Liver (tissue), 9 donors: Measurements from ENCODE around the gene MTPN. TPM values are rescaled to one million over a fixed set of nuclear protein-coding genes. Genes with fewer than 3 reads are reported as not detected.

ENCODE experiments used
- DNase-seq: peaks from one replicate; pipeline ENCODE4 v3.0.0-alpha.2; 2017; ENCODE audit warnings: low spot score
- H3K27ac ChIP-seq, 2 donors: one replicate each; pipeline ENCODE4 v1.7.0; 2013; ENCODE audit warnings: inconsistent platforms in 2 of 2, low read length in 2 of 2, control low read depth in 1 of 2, low read depth in 1 of 2, mild to moderate bottlenecking in 1 of 2
- H3K27me3 ChIP-seq, 4 donors: one replicate each; pipeline versions ENCODE4 v1.6.1 to v1.7.0; 2013; ENCODE audit warnings: low read length in 3 of 4, inconsistent platforms in 1 of 4, mild to moderate bottlenecking in 1 of 4, moderate library complexity in 1 of 4; ENCODE audit not compliant: control insufficient read depth in 4 of 4, insufficient read depth in 4 of 4
- H3K36me3 ChIP-seq, 4 donors: one replicate each; pipeline versions ENCODE4 v1.6.1 to v1.7.0; 2013; ENCODE audit warnings: low read length in 3 of 4, mild to moderate bottlenecking in 3 of 4, low read depth in 1 of 4, moderate library complexity in 1 of 4; ENCODE audit not compliant: control insufficient read depth in 4 of 4, insufficient read depth in 3 of 4
- H3K4me1 ChIP-seq, 4 donors: one replicate each; pipeline versions ENCODE4 v1.6.1 to v1.7.0; 2013; ENCODE audit warnings: low read length in 3 of 4, mild to moderate bottlenecking in 3 of 4, moderate library complexity in 1 of 4; ENCODE audit not compliant: control insufficient read depth in 4 of 4, insufficient read depth in 4 of 4
- H3K4me3 ChIP-seq, 3 donors: one replicate each; pipeline versions ENCODE4 v1.6.1 to v1.7.0; 2013; ENCODE audit warnings: low read length in 3 of 3, control low read depth in 1 of 3, low read depth in 1 of 3, mild to moderate bottlenecking in 1 of 3
- H3K9ac ChIP-seq, 2 donors: one replicate each; pipeline ENCODE4 v1.7.0; 2013; ENCODE audit warnings: low read length in 2 of 2, mild to moderate bottlenecking in 2 of 2, moderate library complexity in 2 of 2, control low read depth in 1 of 2, low read depth in 1 of 2
- H3K9me3 ChIP-seq, 4 donors: one replicate each; pipeline versions ENCODE4 v1.6.1 to v1.7.0; 2013; ENCODE audit warnings: low read length in 3 of 4; ENCODE audit not compliant: control insufficient read depth in 4 of 4
- EGR1 ChIP-seq, 2 donors: IDR thresholded peaks; 2 replicates each; pipeline ENCODE4 v1.6.1; 2016 to 2018; ENCODE audit warnings: antibody characterized with exemption in 2 of 2, low read depth in 2 of 2
- FOXA1 ChIP-seq: IDR thresholded peaks from 2 replicates; pipeline ENCODE4 v1.6.1; 2016; ENCODE audit warnings: antibody characterized with exemption
- FOXA2 ChIP-seq: IDR thresholded peaks from 2 replicates; pipeline ENCODE4 v1.6.1; 2016; ENCODE audit warnings: antibody characterized with exemption
- GABPA ChIP-seq, 2 donors: IDR thresholded peaks in 1 of 2; conservative IDR thresholded peaks in 1 of 2; 2 replicates each; pipeline ENCODE4 v1.6.1; 2016; ENCODE audit warnings: antibody characterized with exemption in 2 of 2, mild to moderate bottlenecking in 1 of 2, moderate library complexity in 1 of 2
- HNF4A ChIP-seq, 2 donors: conservative IDR thresholded peaks; 2 replicates each; pipeline ENCODE4 v1.6.1; 2016; ENCODE audit warnings: antibody characterized with exemption in 2 of 2, mild to moderate bottlenecking in 2 of 2
- HNF4G ChIP-seq: IDR thresholded peaks from 2 replicates; pipeline ENCODE4 v1.6.1; 2016; ENCODE audit warnings: antibody characterized with exemption
- JUND ChIP-seq, 2 donors: IDR thresholded peaks; 2 replicates each; pipeline ENCODE4 v1.6.1; 2016; ENCODE audit warnings: antibody characterized with exemption in 2 of 2
- NR2F2 ChIP-seq: IDR thresholded peaks from 2 replicates; pipeline ENCODE4 v1.6.1; 2016; ENCODE audit warnings: antibody characterized with exemption
- RAD21 ChIP-seq, 2 donors: IDR thresholded peaks; 2 replicates each; pipeline ENCODE4 v1.6.1; 2016; ENCODE audit warnings: antibody characterized with exemption in 2 of 2, mild to moderate bottlenecking in 2 of 2
- REST ChIP-seq: IDR thresholded peaks from 2 replicates; pipeline ENCODE4 v1.6.1; 2016; ENCODE audit warnings: antibody characterized with exemption, mild to moderate bottlenecking
- RXRA ChIP-seq, 2 donors: IDR thresholded peaks; 2 replicates each; pipeline ENCODE4 v1.6.1; 2017 to 2018; ENCODE audit warnings: antibody characterized with exemption in 2 of 2, mild to moderate bottlenecking in 1 of 2
- SP1 ChIP-seq: IDR thresholded peaks from 2 replicates; pipeline ENCODE4 v1.6.1; 2018; ENCODE audit warnings: antibody characterized with exemption, mild to moderate bottlenecking
- TAF1 ChIP-seq: conservative IDR thresholded peaks from 2 replicates; pipeline ENCODE4 v1.6.1; 2016; ENCODE audit warnings: antibody characterized with exemption, mild to moderate bottlenecking
- YY1 ChIP-seq: IDR thresholded peaks from 2 replicates; pipeline ENCODE4 v1.6.1; 2016; ENCODE audit warnings: antibody characterized with exemption, mild to moderate bottlenecking
- ZBTB33 ChIP-seq: IDR thresholded peaks from 2 replicates; pipeline ENCODE4 v1.6.1; 2016; ENCODE audit warnings: antibody characterized with exemption
- WGBS: extraction: QIAGEN DNeasy Blood & Tissue Kit; methylation state at CpG from one replicate; pipeline ENCODE4 v1.1.7; 2013; 5-methylcytosine and 5-hydroxymethylcytosine counted together
- polyA plus RNA-seq, 2 donors: library from polyadenylated mRNA; stranded (reverse) in 1 of 2; unstranded in 1 of 2; fragments of 200-250 nt in 1 of 2; fragments of >200 nt in 1 of 2; fragmentation: Nextera tagmentation in 1 of 2; extraction: Ambion mirVana in 1 of 2; gene quantifications; one replicate each; pipeline versions ENCODE4 v1.2.1 to v1.2.3, GENCODE V29; 2013 to 2015
- total RNA-seq, 2 donors: library from RNA; depleted of rRNA; stranded (reverse); fragments of >200 nt; gene quantifications; one replicate each; pipeline ENCODE4 v1.2.3, GENCODE V29; 2014
- TF ChIP-seq, protein P1 (sequence below): IDR thresholded peaks from 2 replicates; pipeline ENCODE4 v1.6.1; 2016; ENCODE audit warnings: antibody characterized with exemption
- donor health status: healthy.
- donor health status: healthy.
- donor health status: healthy.
- donor health status: healthy.
- donor health status: healthy.

Gene MTPN
- total and polyA plus RNA-seq, 4 donors: 24.8 to 88.3 (median 32.8) TPM

- TF ChIP-seq YY1 (no peak), EGR1 (IDR thresholded peaks at IDR 0.05; ENCODE audit: low read depth in 2 of 2) (no peak), GABPA (IDR thresholded peaks at IDR 0.05 in 1 of 2, conservative IDR thresholded peaks at IDR 0.05 in 1 of 2) (no peak), REST (no peak), JUND (IDR thresholded peaks at IDR 0.05) (no peak), FOXA1 (no peak), HNF4G (no peak), RXRA (IDR thresholded peaks at IDR 0.05) (no peak), ZBTB33 (no peak), TAF1 (no peak), HNF4A (conservative IDR thresholded peaks at IDR 0.05) (no peak)
- TF ChIP-seq, protein P1, sequence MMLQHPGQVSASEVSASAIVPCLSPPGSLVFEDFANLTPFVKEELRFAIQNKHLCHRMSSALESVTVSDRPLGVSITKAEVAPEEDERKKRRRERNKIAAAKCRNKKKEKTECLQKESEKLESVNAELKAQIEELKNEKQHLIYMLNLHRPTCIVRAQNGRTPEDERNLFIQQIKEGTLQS: no peak
- WGBS: 96% methylated on average over 3 of the region's 3 CpGs
These were observed 54.9 kb downstream of the MTPN start for GRCh38 chr7:135922263-135922662.

DNA sequence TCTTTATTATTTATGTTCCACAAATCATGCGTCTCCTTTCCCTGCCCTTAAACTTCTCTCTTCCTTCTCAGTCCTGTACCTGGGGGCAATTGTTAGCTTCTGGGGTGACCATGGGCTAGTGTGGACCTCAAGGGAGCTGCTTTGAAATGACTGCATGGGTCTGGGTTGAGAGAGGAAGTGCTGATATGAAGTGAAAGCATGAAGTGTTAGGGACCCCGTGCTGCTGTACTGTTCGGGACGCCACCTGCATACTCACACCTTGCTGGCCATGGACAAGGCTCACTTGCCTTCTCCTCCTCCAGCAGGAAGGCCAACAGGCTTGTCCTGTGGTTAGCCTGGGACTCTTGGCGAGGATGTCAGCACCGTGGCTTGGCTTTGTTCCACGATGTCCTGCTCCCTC lies 56.7 kb downstream of the MTPN start:
- H3K9me3 ChIP-seq: no peaks in the 10 kb centered on the region
- DNase-seq: no peak
- no peak overlapping the region for H3K9ac ChIP-seq
- no peaks in the 10 kb centered on the region for H3K4me1 ChIP-seq
- 86% methylated on average over 7 of the region's 7 CpGs for WGBS
- TF ChIP-seq EGR1 (IDR thresholded peaks at IDR 0.05; ENCODE audit: low read depth in 2 of 2) (no peak), YY1 (no peak), NR2F2 (no peak), FOXA2 (no peak), RAD21 (IDR thresholded peaks at IDR 0.05) (no peak), REST (no peak), SP1 (no peak), FOXA1 (no peak), JUND (IDR thresholded peaks at IDR 0.05) (no peak), RXRA (IDR thresholded peaks at IDR 0.05) (no peak), HNF4G (no peak)
- TF ChIP-seq, protein P1: no peak
- H3K27ac ChIP-seq: no peak overlapping the region
- H3K36me3 ChIP-seq: no peaks in the 10 kb centered on the region
- no peak overlapping the region for H3K4me3 ChIP-seq
- H3K27me3 ChIP-seq: no peaks in the 10 kb centered on the region

More at GRCh38 chr7:135922263-135922662, 54.9 kb downstream of the MTPN start:
- H3K9ac ChIP-seq: no peak overlapping the region
- no peaks in the 10 kb centered on the region for H3K9me3 ChIP-seq
- no peaks in the 10 kb centered on the region for H3K27me3 ChIP-seq
- H3K4me1 ChIP-seq: no peaks in the 10 kb centered on the region
- H3K36me3 ChIP-seq: no peaks in the 10 kb centered on the region
- no peak overlapping the region for H3K4me3 ChIP-seq
- DNase-seq: no peak
- no peak overlapping the region for H3K27ac ChIP-seq
